Measurements from ENCODE around the gene CS. TPM values are rescaled to one million over a fixed set of nuclear protein-coding genes. Genes with fewer than 3 reads are reported as not detected.

The CS gene
- total and polyA plus RNA-seq, 4 experiments from 2014 or later: 73.1 to 136 (median 116) TPM

GRCh38 chr12:56261503-56262232, 38.5 kb downstream of the CS start:
- H3K36me3 Mint-ChIP-seq: peaks cover 0 to 5% of the 10 kb centered on the region in 2 donors
- ChIA-PET POLR2A (ENCODE audit: partially characterized antibody) (no interaction called here), CTCF (ENCODE audit: partially characterized antibody) (interaction anchor here (1.3 kb wide), 1 partner anchor 143 kb away, joined by 4 read pairs; the partner anchor contains the start of gene ZC3H10)
- H3K9me3 ChIP-seq (ENCODE audit: control insufficient read depth in 1 of 2, low read length in 2 of 2): no peaks in the 10 kb centered on the region
- no peaks in the 10 kb centered on the region for H3K27me3 ChIP-seq (ENCODE audit: insufficient read depth, low read length)
- no peak overlapping the region for H3K27ac ChIP-seq (ENCODE audit: low read depth, low read length)
- no peaks in the 10 kb centered on the region for H3K27me3 Mint-ChIP-seq
- H3K27ac Mint-ChIP-seq: peak overlapping the region in 2 of 7 donors; percentile 4 to 29
- peaks cover 16 to 31% (median 22%) of the 10 kb centered on the region in 4 donors for H3K4me1 Mint-ChIP-seq
- H3K4me3 Mint-ChIP-seq: no peak overlapping the region
- peaks cover 20% of the 10 kb centered on the region for H3K4me1 ChIP-seq (ENCODE audit: insufficient read depth, low read length)
- intact Hi-C loops (cut with micrococcal nuclease): no loop called here
- H3K36me3 ChIP-seq (ENCODE audit: insufficient read depth, low read length): no peaks in the 10 kb centered on the region
- H3K9me3 Mint-ChIP-seq: no peaks in the 10 kb centered on the region
- DNase-seq: no peak
- no peak overlapping the region for H3K4me3 ChIP-seq (ENCODE audit: low read length in 2 of 2)

- H3K27me3 ChIP-seq (ENCODE audit: insufficient read depth, low read length): no peaks in the 10 kb centered on the region
- H3K4me3 ChIP-seq (ENCODE audit: low read length in 2 of 2): no peak overlapping the region
- no peak overlapping the region for H3K27ac ChIP-seq (ENCODE audit: low read depth, low read length)
- H3K36me3 ChIP-seq (ENCODE audit: insufficient read depth, low read length): peaks cover 2% of the 10 kb centered on the region
- Mint-ChIP-seq H3K9me3 (no peaks in the 10 kb centered on the region), H3K27me3 (no peaks in the 10 kb centered on the region), H3K4me3 (peak overlapping the region in 1 of 8 donors; percentile 54), H3K4me1 (peaks cover 14 to 30% (median 21%) of the 10 kb centered on the region in 4 donors), H3K27ac (peak overlapping the region in 3 of 7 donors; percentile 19 to 74 (median 68)), H3K36me3 (peaks cover 4 to 6% of the 10 kb centered on the region in 2 donors)
- no peaks in the 10 kb centered on the region for H3K9me3 ChIP-seq (ENCODE audit: control insufficient read depth in 1 of 2, low read length in 2 of 2)
- DNase-seq: no peak
- intact Hi-C loops (cut with micrococcal nuclease): no loop called here
- CTCF ChIA-PET (ENCODE audit: partially characterized antibody): interaction anchor here (1.3 kb wide), 1 partner anchor 143 kb away, joined by 4 read pairs; the partner anchor contains the start of gene ZC3H10
- peaks cover 21% of the 10 kb centered on the region for H3K4me1 ChIP-seq (ENCODE audit: insufficient read depth, low read length)
- POLR2A ChIA-PET (ENCODE audit: partially characterized antibody): no interaction called here
Measured at GRCh38 chr12:56260921-56261320, 39.2 kb downstream of the CS start.

- DNase-seq: no peak
- H3K27me3 Mint-ChIP-seq: no peaks in the 10 kb centered on the region
- POLR2A ChIA-PET (ENCODE audit: partially characterized antibody): no interaction called here
- CTCF ChIA-PET (ENCODE audit: partially characterized antibody): interaction anchor here (1.2 to 2.9 kb wide), 2 partner anchors 71 to 142 kb away, joined by 4 to 8 read pairs; partner anchors contain the start of genes SMARCC2 and ZC3H10
- Histone ChIP-seq H3K27ac (ENCODE audit: low read depth, low read length) (no peak overlapping the region), H3K36me3 (ENCODE audit: insufficient read depth, low read length) (peaks cover 7% of the 10 kb centered on the region), H3K4me3 (ENCODE audit: low read length in 2 of 2) (no peak overlapping the region), H3K27me3 (ENCODE audit: insufficient read depth, low read length) (no peaks in the 10 kb centered on the region), H3K4me1 (ENCODE audit: insufficient read depth, low read length) (peaks cover 21% of the 10 kb centered on the region), H3K9me3 (ENCODE audit: control insufficient read depth in 1 of 2, low read length in 2 of 2) (no peaks in the 10 kb centered on the region)
- peaks cover 5 to 9% of the 10 kb centered on the region in 2 donors for H3K36me3 Mint-ChIP-seq
- peak overlapping the region in 1 of 7 donors; percentile 68 for H3K27ac Mint-ChIP-seq
- intact Hi-C loops (cut with micrococcal nuclease): no loop called here
- H3K4me1 Mint-ChIP-seq: peaks cover 12 to 31% (median 18%) of the 10 kb centered on the region in 4 donors
- no peaks in the 10 kb centered on the region for H3K9me3 Mint-ChIP-seq
- peak overlapping the region in 4 of 8 donors; percentile 14 to 54 (median 30) for H3K4me3 Mint-ChIP-seq
Measured at GRCh38 chr12:56260380-56260779, 39.8 kb downstream of the CS start.

- ChIA-PET CTCF (ENCODE audit: partially characterized antibody) (interaction anchor here (0.8 to 5.5 kb wide), 13 partner anchors 9 to 214 kb away, joined by 3 to 36 read pairs (median 5); partner anchors contain the start of genes COQ10A, RNF41, SMARCC2 and TIMELESS), POLR2A (ENCODE audit: partially characterized antibody) (interaction anchor here (0.8 to 5.1 kb wide), 15 partner anchors 9 to 418 kb away, joined by 3 to 38 read pairs (median 5); partner anchors contain the start of genes CNPY2, COQ10A, IL23A and PAN2)
Measured at GRCh38 chr12:56258820-56259183, 41.3 kb downstream of the CS start.

GRCh38 chr12:56258068-56258819, 41.9 kb downstream of the CS start, which contains the start of gene ANKRD52:
TSS of gene ANKRD52 (minus strand) at chr12:56258384. CDS start at chr12:56258269, 115 bp downstream.
- Mint-ChIP-seq H3K27ac (peak within 1 kb of the TSS; percentile 82 to 95 (median 91)), H3K27me3 (no peaks in the 10 kb centered on the region), H3K9me3 (no peaks in the 10 kb centered on the region), H3K4me1 (peaks cover 13 to 31% (median 19%) of the 10 kb centered on the region in 4 donors), H3K36me3 (peaks cover 20 to 29% of the 10 kb centered on the region in 2 donors), H3K4me3 (peak within 1 kb of the TSS; percentile 89 to 97 (median 92))
- Histone ChIP-seq H3K27me3 (ENCODE audit: insufficient read depth, low read length) (no peaks in the 10 kb centered on the region), H3K4me1 (ENCODE audit: insufficient read depth, low read length) (peaks cover 21% of the 10 kb centered on the region), H3K9me3 (ENCODE audit: control insufficient read depth in 1 of 2, low read length in 2 of 2) (no peaks in the 10 kb centered on the region), H3K27ac (ENCODE audit: low read depth, low read length) (peak within 1 kb of the TSS; percentile 81), H3K4me3 (ENCODE audit: low read length in 2 of 2) (peak within 1 kb of the TSS; percentile 85 to 95), H3K36me3 (ENCODE audit: insufficient read depth, low read length) (peaks cover 24% of the 10 kb centered on the region)
- intact Hi-C loops (cut with micrococcal nuclease): loop anchor here (1.0 kb wide), 5 partner anchors 8 to 206 kb away; partner anchors contain the start of genes COQ10A and CS
- DNase-seq: peak; percentile 76 to 87 (median 82)
- ChIA-PET POLR2A (ENCODE audit: partially characterized antibody) (interaction anchor here (0.6 to 5.1 kb wide), 26 partner anchors 9 to 529 kb away, joined by 3 to 38 read pairs (median 4); partner anchors contain the start of genes CNPY2, COQ10A, CS and ESYT1), CTCF (ENCODE audit: partially characterized antibody) (interaction anchor here (0.7 to 5.5 kb wide), 14 partner anchors 10 to 213 kb away, joined by 3 to 36 read pairs (median 6); partner anchors contain the start of genes COQ10A, RNF41, SMARCC2 and TIMELESS)

More at GRCh38 chr12:56258820-56259183, 41.3 kb downstream of the CS start:
- intact Hi-C loops (cut with micrococcal nuclease): loop anchor here (1.0 kb wide), 5 partner anchors 7 to 205 kb away; partner anchors contain the start of genes COQ10A and CS
- peak overlapping the region; percentile 89 to 97 (median 92) for H3K4me3 Mint-ChIP-seq
- H3K27me3 ChIP-seq (ENCODE audit: insufficient read depth, low read length): no peaks in the 10 kb centered on the region
- H3K9me3 Mint-ChIP-seq: no peaks in the 10 kb centered on the region
- H3K4me3 ChIP-seq (ENCODE audit: low read length in 2 of 2): peak overlapping the region; percentile 85 to 95
- peaks cover 18% of the 10 kb centered on the region for H3K36me3 ChIP-seq (ENCODE audit: insufficient read depth, low read length)
- peak overlapping the region; percentile 82 to 95 (median 91) for H3K27ac Mint-ChIP-seq
- H3K4me1 Mint-ChIP-seq: peaks cover 13 to 31% (median 19%) of the 10 kb centered on the region in 4 donors
- H3K36me3 Mint-ChIP-seq: peaks cover 16 to 23% of the 10 kb centered on the region in 2 donors
- H3K9me3 ChIP-seq (ENCODE audit: control insufficient read depth in 1 of 2, low read length in 2 of 2): no peaks in the 10 kb centered on the region
- H3K4me1 ChIP-seq (ENCODE audit: insufficient read depth, low read length): peaks cover 21% of the 10 kb centered on the region
- peak overlapping the region; percentile 81 for H3K27ac ChIP-seq (ENCODE audit: low read depth, low read length)
- no peak for DNase-seq
- no peaks in the 10 kb centered on the region for H3K27me3 Mint-ChIP-seq

- H3K4me1 ChIP-seq (ENCODE audit: insufficient read depth, low read length): peaks cover 21% of the 10 kb centered on the region
- peak overlapping the region; percentile 81 for H3K27ac ChIP-seq (ENCODE audit: low read depth, low read length)
- ChIA-PET POLR2A (ENCODE audit: partially characterized antibody) (interaction anchor here (0.6 to 5.1 kb wide), 27 partner anchors 8 to 855 kb away, joined by 3 to 38 read pairs (median 4); partner anchors contain the start of genes CNPY2, COQ10A, CS and ESYT1), CTCF (ENCODE audit: partially characterized antibody) (interaction anchor here (0.7 to 5.5 kb wide), 13 partner anchors 10 to 206 kb away, joined by 3 to 36 read pairs (median 7); partner anchors contain the start of genes COQ10A, RNF41, SMARCC2 and TIMELESS)
- Mint-ChIP-seq H3K27ac (peak overlapping the region in 6 of 7 donors; percentile 59 to 81 (median 76)), H3K4me1 (peaks cover 13 to 31% (median 19%) of the 10 kb centered on the region in 4 donors), H3K36me3 (peaks cover 26 to 35% of the 10 kb centered on the region in 2 donors), H3K9me3 (no peaks in the 10 kb centered on the region), H3K27me3 (no peaks in the 10 kb centered on the region), H3K4me3 (peak overlapping the region; percentile 81 to 86 (median 83))
- peaks cover 30% of the 10 kb centered on the region for H3K36me3 ChIP-seq (ENCODE audit: insufficient read depth, low read length)
- peak overlapping the region; percentile 8 to 85 for H3K4me3 ChIP-seq (ENCODE audit: low read length in 2 of 2)
- H3K27me3 ChIP-seq (ENCODE audit: insufficient read depth, low read length): no peaks in the 10 kb centered on the region
- no peaks in the 10 kb centered on the region for H3K9me3 ChIP-seq (ENCODE audit: control insufficient read depth in 1 of 2, low read length in 2 of 2)
- no peak for DNase-seq
- intact Hi-C loops (cut with micrococcal nuclease): loop anchor here (1.0 kb wide), 5 partner anchors 9 to 207 kb away; partner anchors contain the start of genes COQ10A and CS
Measured at GRCh38 chr12:56257491-56258067, 42.6 kb downstream of the CS start.

Measured in CD4-positive, alpha-beta memory T cell (primary cell).